Stimulated activated CD8-positive, alpha-beta memory T cell treated with anti-CD3 and anti-CD28 coated beads, Interleukin-4, amount 100 ng/mL, for 4 hours (primary cell): Measurements from ENCODE around the gene OPTC.

Source experiments
- DNase-seq, 2 donors: peaks; one replicate each; pipeline ENCODE4 v3.0.0-alpha.2; 2020; ENCODE audit warnings: low read depth in 2 of 2, low spot score in 1 of 2

Gene OPTC

DNA sequence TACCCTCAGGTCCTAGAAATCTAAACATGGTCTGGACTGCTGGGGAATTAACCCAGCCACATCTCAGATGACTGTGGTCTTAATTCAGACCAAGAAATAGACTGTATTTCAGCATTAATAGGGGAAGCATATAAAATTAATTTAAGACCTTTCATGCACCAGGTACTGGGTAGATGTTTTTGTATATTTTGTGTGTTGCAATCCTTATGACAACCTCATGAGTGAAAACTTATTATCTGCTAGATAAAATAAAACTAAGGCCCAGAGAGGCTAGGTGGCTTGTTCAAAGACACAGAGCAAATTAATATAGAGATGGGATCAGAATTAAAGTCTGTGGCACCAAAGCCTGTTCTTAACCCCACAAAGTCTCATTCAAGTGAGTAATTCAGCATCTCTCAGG, 40.1 kb downstream of the OPTC start:
- no peak for DNase-seq

DNA sequence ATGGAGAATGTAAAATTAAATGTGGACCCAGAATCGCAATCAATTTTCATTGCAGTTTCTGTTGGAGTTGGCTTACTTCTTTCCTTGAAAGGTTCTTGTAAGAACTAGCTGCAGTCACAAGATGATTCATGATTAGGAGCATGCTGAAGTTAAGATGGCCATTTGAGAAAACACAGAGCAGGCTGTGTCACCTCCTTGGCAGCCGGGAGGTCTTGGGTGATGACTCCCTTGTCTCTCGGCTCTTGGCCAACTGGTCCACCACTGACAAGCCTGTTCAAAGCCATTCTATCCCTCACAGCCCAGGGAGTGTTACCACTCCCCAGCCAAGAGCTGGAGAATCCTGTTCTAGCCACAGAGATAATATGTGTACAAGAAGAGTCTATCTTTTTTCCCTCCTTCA, 40.6 kb downstream of the OPTC start:
- no peak for DNase-seq

DNA sequence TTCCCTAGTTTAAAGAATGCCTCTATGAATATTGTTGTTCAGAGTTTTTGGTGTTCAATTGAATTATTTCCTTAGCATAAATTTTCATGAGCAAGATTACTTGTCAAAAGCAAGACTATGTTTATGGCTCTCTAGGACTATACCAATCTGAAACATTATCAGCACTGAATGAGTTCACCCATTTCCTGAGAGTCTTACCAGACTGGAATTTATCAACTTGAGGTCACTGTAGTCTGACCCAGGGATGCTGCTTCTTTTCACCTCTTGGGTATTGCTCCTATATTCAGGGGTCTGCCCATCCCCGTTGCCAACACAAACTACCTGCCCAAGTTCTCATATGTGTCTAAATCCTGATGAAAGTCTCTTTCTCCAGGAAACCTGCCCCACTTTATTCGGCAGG, 42.6 kb downstream of the OPTC start:
- no peak for DNase-seq

DNA sequence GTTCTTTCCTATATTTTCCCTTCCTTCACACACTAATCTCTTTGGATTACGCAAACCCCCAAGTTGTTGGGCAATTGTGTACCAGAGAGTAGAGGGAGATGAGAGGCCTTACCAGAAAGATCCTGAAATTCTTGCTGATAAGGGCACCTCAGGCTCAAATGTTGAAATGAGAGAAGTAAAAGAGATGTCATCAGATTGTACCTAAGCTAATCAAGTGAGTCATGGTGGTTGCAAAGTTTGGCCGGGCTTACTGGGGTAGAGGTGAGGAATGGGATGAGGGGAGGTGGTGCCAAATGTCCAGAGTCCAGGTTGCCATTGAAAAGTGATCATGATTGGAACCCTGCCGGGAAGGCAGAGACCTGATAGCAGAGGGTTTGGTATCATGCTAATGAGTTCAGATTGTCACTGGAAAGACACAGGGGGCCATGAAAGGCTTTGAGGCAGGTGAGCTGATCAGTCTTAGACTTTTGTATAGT, 43.1 kb downstream of the OPTC start:
- no peak for DNase-seq

- no peak for DNase-seq
Observed at GRCh38 chr1:203537806-203538464, 44.0 kb downstream of the OPTC start.

- DNase-seq, result no peak
Observed at GRCh38 chr1:203538726-203539125, 44.8 kb downstream of the OPTC start.

GRCh38 chr1:203539831-203540546, 46.0 kb downstream of the OPTC start:
- no peak for DNase-seq

DNA sequence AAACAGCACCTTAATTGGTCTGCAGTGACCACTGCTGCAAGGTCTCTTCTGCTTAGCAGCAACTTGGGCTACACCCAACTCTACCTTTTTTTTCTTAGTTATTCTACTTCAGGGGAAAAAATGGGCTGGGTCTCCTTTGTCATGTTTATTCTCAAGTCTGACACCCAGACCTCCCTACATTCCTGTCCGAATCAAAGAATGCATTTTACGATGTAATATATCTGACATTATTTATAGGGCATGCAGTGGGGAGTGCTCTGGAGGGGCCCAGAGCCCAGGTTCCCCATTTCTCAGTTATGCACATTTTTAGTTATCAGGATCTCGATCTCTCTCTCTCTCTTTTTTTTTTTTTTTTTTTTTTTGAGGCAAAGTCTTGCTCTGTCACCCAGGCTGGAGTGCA, 50.5 kb downstream of the OPTC start:
- no peak for DNase-seq

DNA sequence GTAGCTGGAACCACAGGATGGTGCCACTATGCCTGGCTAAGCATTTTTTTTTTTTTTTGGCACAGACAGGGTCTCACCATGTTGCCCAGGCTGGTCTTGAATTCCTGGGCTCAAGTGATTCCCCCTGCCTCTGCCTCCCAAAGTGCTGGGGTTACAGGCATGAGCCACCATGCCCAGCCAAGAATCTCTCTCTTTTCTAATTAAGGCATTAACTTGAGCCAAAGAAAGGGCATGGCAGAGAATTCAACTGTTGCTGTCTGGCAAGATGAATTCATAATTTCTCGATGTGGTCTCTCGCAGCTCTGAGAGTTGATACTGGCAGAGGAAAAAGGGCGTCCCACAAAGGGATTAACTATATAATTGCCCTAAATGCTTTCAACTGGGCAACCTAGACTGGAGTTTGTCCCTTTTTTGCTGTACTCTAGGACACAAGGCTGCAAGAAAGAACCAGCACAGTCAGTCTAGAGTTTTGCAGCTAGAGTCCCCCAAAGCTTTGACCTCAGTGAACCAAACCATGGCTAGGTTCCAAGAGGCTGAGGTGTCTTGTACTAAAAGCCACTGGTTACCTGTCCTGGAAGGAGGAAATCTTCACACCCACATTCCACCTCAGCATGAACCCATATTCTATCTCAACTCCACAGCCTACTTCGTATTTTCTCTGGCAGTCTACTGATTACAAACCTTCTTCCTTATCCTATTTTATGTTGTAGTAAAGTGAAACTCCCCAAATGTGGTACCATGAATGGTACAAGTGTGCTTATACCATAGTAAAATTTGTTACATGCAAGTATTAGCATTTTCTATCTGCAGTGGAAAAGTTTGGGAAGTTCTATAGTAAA, 51.2 kb downstream of the OPTC start:
- DNase-seq, result no peak

DNA sequence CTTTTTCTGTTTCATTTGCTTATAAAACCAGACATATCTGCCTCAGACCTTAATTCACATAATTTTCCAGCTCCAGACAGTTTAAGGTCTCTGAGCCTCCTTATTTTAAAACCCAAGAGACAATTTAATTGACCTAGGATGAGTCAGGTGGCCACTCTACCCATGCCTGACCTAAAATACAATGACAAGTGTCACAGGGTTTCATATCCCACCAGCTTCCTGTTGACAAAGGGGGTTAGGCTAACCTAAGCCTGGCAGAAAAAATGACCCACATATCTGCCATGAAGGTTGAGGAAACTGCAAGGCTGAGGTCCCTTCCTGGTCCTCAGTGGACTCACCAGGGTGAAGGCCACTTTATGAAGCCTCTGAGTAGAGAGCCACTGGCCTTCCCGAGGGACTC, 52.3 kb downstream of the OPTC start:
- no peak for DNase-seq

- DNase-seq, result no peak
Observed at GRCh38 chr1:203547147-203547546, 53.2 kb downstream of the OPTC start.

DNA sequence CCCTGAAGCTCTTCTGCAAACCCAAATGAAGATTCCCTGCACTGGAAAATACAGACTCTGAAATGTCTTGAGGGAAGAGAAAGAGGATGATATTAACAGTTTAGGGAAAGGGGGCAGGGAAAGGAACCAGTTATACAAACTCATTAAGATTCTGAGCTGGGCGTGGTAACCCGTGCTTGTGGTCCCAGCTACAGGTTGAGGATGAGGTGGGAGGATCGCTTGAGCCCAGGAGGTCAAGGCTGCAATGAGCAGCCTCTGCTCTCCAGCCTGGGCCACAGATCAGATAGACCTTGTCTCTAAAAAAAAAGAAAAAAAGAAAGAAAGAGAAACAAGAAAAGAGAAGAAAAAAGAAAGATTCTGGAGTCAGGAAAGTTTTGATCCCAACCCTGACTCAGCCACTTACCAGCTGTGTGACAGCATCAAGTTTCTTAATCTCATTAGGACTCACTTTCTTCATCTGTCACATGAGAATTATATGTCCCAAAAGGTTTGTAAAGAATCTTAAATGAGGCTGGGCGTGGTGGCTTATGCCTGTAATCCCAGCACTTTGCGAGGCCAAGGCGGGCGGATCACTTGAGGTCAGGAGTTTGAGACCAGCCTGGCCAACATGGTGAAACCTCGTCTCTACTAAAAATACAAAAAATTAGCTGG, 53.9 kb downstream of the OPTC start:
- no peak for DNase-seq

- DNase-seq, result no peak
Observed at GRCh38 chr1:203548892-203549291, 54.9 kb downstream of the OPTC start.

GRCh38 chr1:203549309-203549708, 55.4 kb downstream of the OPTC start:
- DNase-seq, result no peak

DNA sequence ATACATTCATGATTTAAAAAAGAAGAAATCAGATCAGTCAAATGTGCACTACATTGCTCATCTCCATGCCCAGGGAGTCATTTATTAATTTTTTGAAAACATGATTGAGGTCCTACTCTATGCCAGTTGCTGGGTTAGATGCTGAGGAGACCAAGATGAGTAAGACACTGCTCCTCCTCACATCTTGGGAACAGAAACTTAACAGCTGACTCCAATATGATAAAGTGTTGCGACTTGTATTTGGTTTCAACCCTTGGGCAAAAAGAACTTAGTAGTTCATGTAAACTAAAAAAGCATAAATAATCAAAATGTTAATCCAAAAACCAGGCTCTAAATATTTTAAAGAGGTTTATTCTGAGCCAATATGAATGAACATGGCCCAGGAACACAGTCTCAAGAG, 56.9 kb downstream of the OPTC start:
- DNase-seq, result no peak

DNA sequence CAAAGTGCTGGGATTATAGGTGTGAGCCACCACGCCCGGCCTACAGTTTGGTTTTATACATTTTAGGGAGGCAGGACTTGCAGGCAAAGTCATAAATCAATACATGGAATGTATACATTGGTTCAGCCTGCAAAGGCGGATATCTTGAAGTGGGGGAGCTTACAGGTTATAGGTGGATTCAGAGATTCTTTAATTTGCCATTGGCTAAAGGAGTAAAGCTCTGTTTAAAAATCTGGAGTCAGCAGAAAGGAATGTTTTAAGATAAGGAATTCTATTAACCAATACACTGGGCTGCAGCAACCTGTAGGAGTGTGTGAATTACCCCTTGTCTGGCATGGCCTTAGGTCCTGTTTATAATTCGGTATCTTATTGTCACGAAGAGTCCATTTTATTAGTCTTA, 57.6 kb downstream of the OPTC start:
- no peak for DNase-seq

DNA sequence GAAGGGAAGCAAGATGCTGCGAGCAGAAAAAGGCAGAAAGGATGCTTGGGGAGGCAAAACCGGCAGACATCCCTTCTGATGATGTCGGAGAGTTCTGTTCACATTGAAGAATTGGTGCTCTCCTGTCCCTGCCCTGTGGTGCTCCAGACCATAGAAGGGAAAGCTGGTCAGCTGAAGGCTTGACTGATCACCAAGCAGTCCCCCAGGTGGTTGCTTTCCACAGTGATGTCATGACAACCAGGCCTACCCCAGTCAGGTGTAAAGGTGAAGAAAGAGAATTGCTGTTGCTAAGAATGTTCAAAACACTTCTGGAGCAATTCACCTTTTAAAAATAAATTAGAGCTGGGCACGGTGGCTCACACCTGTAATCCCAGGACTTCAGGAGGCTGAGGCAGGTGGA, 59.5 kb downstream of the OPTC start:
- DNase-seq, result no peak

DNA sequence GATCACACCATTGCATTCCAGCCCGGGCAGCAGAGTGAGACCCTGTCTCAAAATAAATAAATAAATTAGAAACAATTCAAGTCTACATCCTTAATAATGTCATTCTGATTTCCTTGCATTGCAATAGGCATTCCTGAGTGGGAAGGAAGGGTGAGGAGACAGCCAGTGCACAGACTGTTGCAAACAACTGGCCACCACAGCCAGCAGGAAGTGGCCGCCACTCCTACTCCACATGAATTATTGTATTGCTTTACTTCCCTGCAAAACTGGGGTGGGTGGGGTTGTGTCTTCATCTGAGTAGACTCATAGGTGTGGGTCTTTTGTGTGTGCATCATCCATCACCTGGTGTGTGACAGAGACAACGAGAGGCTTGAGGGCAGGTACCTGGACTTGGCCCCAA, 60.1 kb downstream of the OPTC start:
- no peak for DNase-seq

DNA sequence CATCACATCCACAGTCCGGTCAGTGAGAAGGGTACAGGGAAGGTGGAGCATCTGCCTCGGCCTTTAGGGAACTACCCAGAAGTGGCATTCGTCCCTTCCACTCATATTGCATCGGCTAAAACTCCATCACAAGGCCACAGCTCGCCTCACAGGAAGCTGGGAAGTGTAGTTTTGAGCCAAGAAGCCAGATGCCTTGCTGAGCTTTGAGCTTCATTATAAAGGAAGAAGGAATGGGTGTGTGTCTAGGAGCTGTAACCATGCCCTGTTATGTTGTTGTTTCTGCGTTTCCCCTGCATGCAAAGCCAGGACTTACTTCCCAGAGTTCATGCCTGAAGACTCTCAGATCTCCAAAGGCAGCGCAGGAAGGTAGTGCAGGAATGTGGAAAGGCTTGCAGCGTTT, 61.1 kb downstream of the OPTC start:
- no peak for DNase-seq

- DNase-seq, result no peak
Observed at GRCh38 chr1:203555511-203556046, 61.6 kb downstream of the OPTC start.
